CD4-positive, alpha-beta T cell (primary cell): ENCODE measurements around the gene MCAM. TPM values are rescaled to one million over a fixed set of nuclear protein-coding genes. Genes with fewer than 3 reads are reported as not detected.
A peak's percentile ranks its signal among the peaks of the same experiment; 100 is the strongest.

Source experiments
- ATAC-seq: fragments of 200-7000 bp; cut with Tn5 transposase; one replicate; pipeline ENCODE4 v1.10.0; 2022; ENCODE audit warnings: mild to moderate bottlenecking; ENCODE audit not compliant: poor library complexity
- CTCF ChIA-PET: fragments of 350-600 bp; sonication (Branson Sonifier 250); formaldehyde crosslinking; loops from one replicate; lab custom pipeline; 2021; ENCODE audit warnings: antibody characterized with exemption, inconsistent platforms; lab: Charles Lee
- POLR2A ChIA-PET: fragments of 350-600 bp; sonication (Branson Sonifier 250); formaldehyde crosslinking; loops from one replicate; lab custom pipeline; 2021; ENCODE audit warnings: antibody characterized with exemption, inconsistent platforms; lab: Charles Lee
- DNase-seq, 14 experiments: peaks; one replicate each; pipeline ENCODE4 v3.0.0-alpha.2; 2013 to 2020; ENCODE audit warnings: mixed read lengths in 2 of 14
- H3K27ac ChIP-seq, 2 donors: one replicate each; pipeline versions ENCODE4 v1.5.1 to v1.7.0; 2013; ENCODE audit warnings: low read length in 2 of 2, low read depth in 1 of 2, mild to moderate bottlenecking in 1 of 2
- H3K27me3 ChIP-seq, 2 experiments: 1 replicate in 1 of 2; 2 replicates in 1 of 2; pipeline versions ENCODE4 v1.6.1 to v1.7.0; 2013; ENCODE audit warnings: low read length in 2 of 2, control low read depth in 1 of 2, mild to moderate bottlenecking in 1 of 2, moderate library complexity in 1 of 2; ENCODE audit not compliant: insufficient read depth in 2 of 2, control insufficient read depth in 1 of 2
- H3K36me3 ChIP-seq: one replicate; pipeline ENCODE4 v1.6.1; 2013; ENCODE audit warnings: low read length, control low read depth; ENCODE audit not compliant: insufficient read depth
- H3K4me1 ChIP-seq: one replicate; pipeline ENCODE4 v1.6.1; 2013; ENCODE audit warnings: low read length, control low read depth; ENCODE audit not compliant: insufficient read depth
- H3K4me3 ChIP-seq: one replicate; pipeline ENCODE4 v1.5.1; 2013; ENCODE audit warnings: mild to moderate bottlenecking, low read length, moderate library complexity
- H3K9me3 ChIP-seq, 2 experiments: 1 replicate in 1 of 2; 2 replicates in 1 of 2; pipeline versions ENCODE4 v1.6.1 to v1.7.0; 2013; ENCODE audit warnings: low read length in 2 of 2, mild to moderate bottlenecking in 2 of 2, control low read depth in 1 of 2, moderate library complexity in 1 of 2; ENCODE audit not compliant: control insufficient read depth in 1 of 2, insufficient read depth in 1 of 2
- H3K27ac Mint-ChIP-seq: one replicate; pipeline ENCODE4 v1.8.0; 2020; ENCODE audit warnings: mixed read lengths
- H3K27me3 Mint-ChIP-seq: one replicate; pipeline ENCODE4 v1.8.0; 2021; ENCODE audit warnings: mixed read lengths
- H3K36me3 Mint-ChIP-seq: one replicate; pipeline ENCODE4 v1.8.0; 2021; ENCODE audit warnings: low read depth, mixed read lengths
- H3K4me1 Mint-ChIP-seq: one replicate; pipeline ENCODE4 v1.8.0; 2021; ENCODE audit warnings: low read depth, mixed read lengths
- H3K4me3 Mint-ChIP-seq: one replicate; pipeline ENCODE4 v1.8.0; 2020; ENCODE audit warnings: mild to moderate bottlenecking, mixed read lengths
- H3K9me3 Mint-ChIP-seq: one replicate; pipeline ENCODE4 v1.8.0; 2020; ENCODE audit warnings: mixed read lengths
- CTCF ChIP-seq: fragments of 200-600 bp; IDR thresholded peaks from one replicate; pipeline ENCODE4 v1.8.0; 2022; ENCODE audit warnings: antibody characterized with exemption, mild to moderate bottlenecking
- intact Hi-C, 2 experiments: fragments of 100-400 bp; cut with DNase I in 1 of 2; cut with micrococcal nuclease in 1 of 2; formaldehyde crosslinking; loops; one replicate each; pipeline versions ENCODE4 v1.15.1 to v1.9.0; 2023 to 2025; cut with DNase I, micrococcal nuclease
- total RNA-seq, 174 experiments: library from RNA in 2 of 174; stranded (reverse) in 2 of 174; gene quantifications; one replicate each; pipeline ENCODE4 v1.2.3 and lab custom pipeline; 2021 to 2026

MCAM gene
- total RNA-seq, 2 experiments from 2014 or later = 16.0 to 16.5 TPM

- Histone ChIP-seq H3K9me3 (peaks cover 0 to 7% of the 10 kb centered on the region in 2 experiments), H3K4me3 (no peak overlapping the region), H3K36me3 (peaks cover 4% of the 10 kb centered on the region), H3K27me3 (peaks cover 23 to 25% of the 10 kb centered on the region in 2 experiments), H3K4me1 (peaks cover 49% of the 10 kb centered on the region), H3K27ac (no peak overlapping the region)
- no peaks in the 10 kb centered on the region for H3K9me3 Mint-ChIP-seq
- H3K36me3 Mint-ChIP-seq = peaks cover 27% of the 10 kb centered on the region
- H3K4me1 Mint-ChIP-seq = peaks cover 38% of the 10 kb centered on the region
- peak overlapping the region; percentile 99 for H3K4me3 Mint-ChIP-seq
- H3K27ac Mint-ChIP-seq = peak overlapping the region; percentile 71
- DNase-seq (peak in 1 of 14 experiments; percentile 37), ATAC-seq (no peak)
- peaks cover 18% of the 10 kb centered on the region for H3K27me3 Mint-ChIP-seq
- intact Hi-C loops = no loop called here
- CTCF ChIA-PET = interaction anchor here (1.2 kb wide), 1 partner anchor 12 kb away, joined by 3 read pairs; no protein-coding TSS in a partner anchor
- POLR2A ChIA-PET = no interaction called here
- no peak for TF ChIP-seq CTCF
Observed at GRCh38 chr11:119335655-119336543, 19.0 kb upstream of the MCAM start.

GRCh38 chr11:119335091-119335654 is 18.2 kb upstream of the MCAM start:
- Histone ChIP-seq H3K9me3 (peaks cover 0 to 7% of the 10 kb centered on the region in 2 experiments), H3K4me1 (peaks cover 42% of the 10 kb centered on the region), H3K27me3 (peaks cover 16 to 18% of the 10 kb centered on the region in 2 experiments), H3K36me3 (peaks cover 4% of the 10 kb centered on the region), H3K4me3 (peak overlapping the region; percentile 99), H3K27ac (peak overlapping the region; percentile 47 to 82)
- peak overlapping the region; percentile 99 for H3K4me3 Mint-ChIP-seq
- H3K27ac Mint-ChIP-seq = peak overlapping the region; percentile 94
- H3K27me3 Mint-ChIP-seq = peaks cover 15% of the 10 kb centered on the region
- ChIA-PET CTCF (interaction anchor here (1.0 to 1.2 kb wide), 2 partner anchors 11 to 14 kb away, joined by 3 read pairs; no protein-coding TSS in a partner anchor), POLR2A (no interaction called here)
- no peak for TF ChIP-seq CTCF
- H3K36me3 Mint-ChIP-seq = peaks cover 27% of the 10 kb centered on the region
- H3K9me3 Mint-ChIP-seq = no peaks in the 10 kb centered on the region
- ATAC-seq (no peak), DNase-seq (peak in 1 of 14 experiments; percentile 35)
- intact Hi-C loops = no loop called here
- H3K4me1 Mint-ChIP-seq = peaks cover 35% of the 10 kb centered on the region

GRCh38 chr11:119334174-119334930 is 17.4 kb upstream of the MCAM start, which contains the start of gene RNF26:
Gene RNF26, plus strand, starts transcription at chr11:119334527. Its CDS starts 596 bp downstream, at chr11:119335123.
- intact Hi-C loops = no loop called here
- peaks cover 34% of the 10 kb centered on the region for H3K4me1 Mint-ChIP-seq
- H3K27ac ChIP-seq = peak within 1 kb of the TSS; percentile 47 to 82

More at GRCh38 chr11:119334174-119334930, 17.4 kb upstream of the MCAM start, which contains the start of gene RNF26:
- H3K4me3 Mint-ChIP-seq = peak within 1 kb of the TSS; percentile 99
- ChIA-PET CTCF (interaction anchor here (1.0 kb wide), 1 partner anchor 13 kb away, joined by 3 read pairs; no protein-coding TSS in a partner anchor), POLR2A (interaction anchor here (0.8 to 1.0 kb wide), 2 partner anchors 19 to 22 kb away, joined by 3 to 4 read pairs; no protein-coding TSS in a partner anchor)
- H3K36me3 Mint-ChIP-seq = peaks cover 27% of the 10 kb centered on the region
- peaks cover 33% of the 10 kb centered on the region for H3K4me1 ChIP-seq
- H3K27ac Mint-ChIP-seq = peak within 1 kb of the TSS; percentile 94
- peaks cover 9 to 11% of the 10 kb centered on the region in 2 experiments for H3K27me3 ChIP-seq
- DNase-seq = peak; percentile 88 to 98 (median 92)
- peak within 1 kb of the TSS; percentile 99 for H3K4me3 ChIP-seq
- ATAC-seq = peak; percentile 94
- no peaks in the 10 kb centered on the region for H3K9me3 Mint-ChIP-seq
- H3K9me3 ChIP-seq = peaks cover 0 to 2% of the 10 kb centered on the region in 2 experiments
- H3K36me3 ChIP-seq = peaks cover 4% of the 10 kb centered on the region
- no peak for TF ChIP-seq CTCF
- H3K27me3 Mint-ChIP-seq = peaks cover 13% of the 10 kb centered on the region
